ENCODE results near the gene SMC1B. TPM values are rescaled to one million over a fixed set of nuclear protein-coding genes. Genes with fewer than 3 reads are reported as not detected.

SMC1B gene
- total and polyA plus RNA-seq, 9 of the 15 experiments (the other 6 are each of a cell fraction or from before 2014, with no cell fraction given), result 0.03 TPM; not detected in 8

DNA sequence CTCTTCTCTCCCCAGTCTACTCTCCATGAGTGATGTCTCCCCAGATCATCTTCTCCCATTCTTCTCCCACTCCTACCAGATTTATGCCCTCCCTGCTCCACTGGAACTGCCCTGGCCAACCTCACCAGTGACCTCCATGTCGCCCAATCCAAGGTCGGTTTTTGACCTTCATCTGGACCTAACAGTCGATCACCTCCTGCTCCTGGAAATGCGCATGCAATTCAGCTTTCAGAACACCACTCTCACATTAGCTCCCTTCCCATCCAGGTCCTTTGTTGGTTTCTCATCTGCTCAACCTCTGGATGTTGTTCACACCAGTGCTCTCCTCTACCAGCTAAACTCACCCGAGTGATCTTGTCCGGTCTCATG lies 5.4 kb upstream of the SMC1B start:
- in situ Hi-C loops (cut with MboI), result no loop called here
- TF ChIP-seq, protein P1, sequence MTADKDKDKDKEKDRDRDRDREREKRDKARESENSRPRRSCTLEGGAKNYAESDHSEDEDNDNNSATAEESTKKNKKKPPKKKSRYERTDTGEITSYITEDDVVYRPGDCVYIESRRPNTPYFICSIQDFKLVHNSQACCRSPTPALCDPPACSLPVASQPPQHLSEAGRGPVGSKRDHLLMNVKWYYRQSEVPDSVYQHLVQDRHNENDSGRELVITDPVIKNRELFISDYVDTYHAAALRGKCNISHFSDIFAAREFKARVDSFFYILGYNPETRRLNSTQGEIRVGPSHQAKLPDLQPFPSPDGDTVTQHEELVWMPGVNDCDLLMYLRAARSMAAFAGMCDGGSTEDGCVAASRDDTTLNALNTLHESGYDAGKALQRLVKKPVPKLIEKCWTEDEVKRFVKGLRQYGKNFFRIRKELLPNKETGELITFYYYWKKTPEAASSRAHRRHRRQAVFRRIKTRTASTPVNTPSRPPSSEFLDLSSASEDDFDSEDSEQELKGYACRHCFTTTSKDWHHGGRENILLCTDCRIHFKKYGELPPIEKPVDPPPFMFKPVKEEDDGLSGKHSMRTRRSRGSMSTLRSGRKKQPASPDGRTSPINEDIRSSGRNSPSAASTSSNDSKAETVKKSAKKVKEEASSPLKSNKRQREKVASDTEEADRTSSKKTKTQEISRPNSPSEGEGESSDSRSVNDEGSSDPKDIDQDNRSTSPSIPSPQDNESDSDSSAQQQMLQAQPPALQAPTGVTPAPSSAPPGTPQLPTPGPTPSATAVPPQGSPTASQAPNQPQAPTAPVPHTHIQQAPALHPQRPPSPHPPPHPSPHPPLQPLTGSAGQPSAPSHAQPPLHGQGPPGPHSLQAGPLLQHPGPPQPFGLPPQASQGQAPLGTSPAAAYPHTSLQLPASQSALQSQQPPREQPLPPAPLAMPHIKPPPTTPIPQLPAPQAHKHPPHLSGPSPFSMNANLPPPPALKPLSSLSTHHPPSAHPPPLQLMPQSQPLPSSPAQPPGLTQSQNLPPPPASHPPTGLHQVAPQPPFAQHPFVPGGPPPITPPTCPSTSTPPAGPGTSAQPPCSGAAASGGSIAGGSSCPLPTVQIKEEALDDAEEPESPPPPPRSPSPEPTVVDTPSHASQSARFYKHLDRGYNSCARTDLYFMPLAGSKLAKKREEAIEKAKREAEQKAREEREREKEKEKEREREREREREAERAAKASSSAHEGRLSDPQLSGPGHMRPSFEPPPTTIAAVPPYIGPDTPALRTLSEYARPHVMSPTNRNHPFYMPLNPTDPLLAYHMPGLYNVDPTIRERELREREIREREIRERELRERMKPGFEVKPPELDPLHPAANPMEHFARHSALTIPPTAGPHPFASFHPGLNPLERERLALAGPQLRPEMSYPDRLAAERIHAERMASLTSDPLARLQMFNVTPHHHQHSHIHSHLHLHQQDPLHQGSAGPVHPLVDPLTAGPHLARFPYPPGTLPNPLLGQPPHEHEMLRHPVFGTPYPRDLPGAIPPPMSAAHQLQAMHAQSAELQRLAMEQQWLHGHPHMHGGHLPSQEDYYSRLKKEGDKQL (CRISPR knock-in tag; IDR thresholded peaks at IDR 0.05; ENCODE audit: borderline replicate concordance), result no peak
- TF ChIP-seq SREBF2 (CRISPR knock-in tag; IDR thresholded peaks at IDR 0.05) (no peak), CHD2 (IDR thresholded peaks at IDR 0.05; ENCODE audit: low read depth, low read length) (no peak), CUX1 (CRISPR knock-in tag; IDR thresholded peaks at IDR 0.05) (no peak), GABPB2 (CRISPR knock-in tag; conservative IDR thresholded peaks at IDR 0.05) (no peak), ZNF696 (CRISPR knock-in tag; conservative IDR thresholded peaks at IDR 0.05) (no peak), ZNF175 (CRISPR knock-in tag; IDR thresholded peaks at IDR 0.05; ENCODE audit: low read depth) (no peak), FOS (IDR thresholded peaks at IDR 0.05; ENCODE audit: extremely low read depth, insufficient read length) (no peak), ASH1L (IDR thresholded peaks at IDR 0.05; ENCODE audit: borderline replicate concordance, low read depth, partially characterized antibody) (no peak)

More for the DNA sequence above, 5.4 kb upstream of the SMC1B start:
- peaks cover 3 to 28% of the 10 kb centered on the region in 2 experiments; a peak in 3 of 5 replicates for H3K27me3 ChIP-seq (ENCODE audit: control insufficient read depth in 2 of 2, insufficient read depth in 2 of 2, low read length in 2 of 2)
- no peaks in the 10 kb centered on the region for H4K20me1 ChIP-seq (replicated peaks; ENCODE audit: control insufficient read depth, insufficient read depth, low read length)
- H3K27ac ChIP-seq (ENCODE audit: extremely low read depth, low read depth, low read length), result no peak overlapping the region
- no peak overlapping the region for H3K9ac ChIP-seq (ENCODE audit: insufficient read depth in 1 of 2, low read depth in 2 of 2, low read length in 2 of 2)
- H3K4me1 ChIP-seq (replicated peaks in 1 of 2; ENCODE audit: control insufficient read depth in 2 of 2, insufficient read depth in 2 of 2, low read length in 2 of 2), result no peaks in the 10 kb centered on the region; a peak in 1 of 5 replicates
- H2AFZ ChIP-seq (ENCODE audit: low read depth, low read length), result no peak overlapping the region
- H3K36me3 ChIP-seq (ENCODE audit: control insufficient read depth, insufficient read depth, low read length), result no peaks in the 10 kb centered on the region
- no peak overlapping the region for H3K4me2 ChIP-seq (ENCODE audit: insufficient read depth, low read length)
- DNase-seq (ENCODE audit: extremely low read depth in 1 of 4, low spot score in 3 of 4) (no peak), ATAC-seq (no peak), FAIRE-seq (no peak)
- intact Hi-C loops (cut with micrococcal nuclease), result no loop called here
- no peaks in the 10 kb centered on the region for H3K79me2 ChIP-seq (ENCODE audit: control insufficient read depth, insufficient read depth, low read length)
- H3K4me3 ChIP-seq, result no peak overlapping the region
- POLR2A ChIA-PET, result no interaction called here
- no peaks in the 10 kb centered on the region for H3K9me3 ChIP-seq (replicated peaks; ENCODE audit: control insufficient read depth, insufficient read depth, low read depth, low read length)
- 0% methylated on average over 2 of the region's 6 CpGs for WGBS (ENCODE audit: insufficient coverage, low coverage, missing lambda C conversion rate)
- no peaks in the 10 kb centered on the region for H3K9me1 ChIP-seq (ENCODE audit: control insufficient read depth, insufficient read depth, low read length)
- CTCF ChIA-PET (ENCODE audit: low intra/inter-chr PET ratio), result no interaction called here
- no TSS peak for BruUV-seq (replicated peaks)

Measured in K562 (cell line).